ENCODE data around the gene MYL2. TPM values are rescaled to one million over a fixed set of nuclear protein-coding genes. Genes with fewer than 3 reads are reported as not detected.
"Not testable (repeated sequence)": the region's sequence is repeated elsewhere in the genome, so short reads cannot be mapped to it uniquely, and the experiment has no call there.

The MYL2 gene
- polyA plus RNA-seq, 2 of the 4 experiments (the other 2 are of a cell fraction), result 0.13 TPM; not detected in 1

GRCh38 chr12:110957159-110957558 is 36.8 kb upstream of the MYL2 start:
- Histone ChIP-seq H3K4me3 (no peak overlapping the region), H3K4me2 (no peak overlapping the region), H3K27ac (no peak overlapping the region), H3K9me3 (peaks cover 18% of the 10 kb centered on the region; the same call in 2 of the 3 replicates), H3K4me1 (no peaks in the 10 kb centered on the region)
- DNase-seq (ENCODE audit: low read depth in 1 of 2, low spot score in 1 of 2) (no peak), FAIRE-seq (no peak), ATAC-seq (no peak; a peak in 1 of 6 replicates)
- WGBS (ENCODE audit: missing lambda C conversion rate), result 63% methylated on average over 10 of the region's 10 CpGs
- ChIA-PET POLR2A (no interaction called here), CTCF (no interaction called here)
- no peak for TF ChIP-seq FOSL2 (IDR thresholded peaks at IDR 0.05)
- TF ChIP-seq FOSL2 (CRISPR knock-in tag; IDR thresholded peaks at IDR 0.05), result no peak
- peak; percentile 36; the same call in 1 of the 2 replicates for TF ChIP-seq ESRRA (IDR thresholded peaks at IDR 0.05; ENCODE audit: borderline replicate concordance, low read length)

GRCh38 chr12:110950867-110951266 is 30.5 kb upstream of the MYL2 start:
- H3K4me1 ChIP-seq; DNase-seq (ENCODE audit: low read depth in 1 of 2, low spot score in 1 of 2); H3K4me2 ChIP-seq; H3K4me3 ChIP-seq; H3K27ac ChIP-seq; POLR2A ChIA-PET; ATAC-seq; FAIRE-seq: not testable (repeated sequence)
- no CpG with 5 or more reads among the region's 31 CpGs for WGBS (ENCODE audit: missing lambda C conversion rate)
- H3K9me3 ChIP-seq, result peaks cover 26% of the 10 kb centered on the region
- CTCF ChIA-PET, result interaction anchor here (1.0 kb wide), 1 partner anchor 348 kb away, joined by 3 read pairs; no protein-coding TSS in a partner anchor

- POLR2A ChIA-PET; H3K4me3 ChIP-seq; H3K4me1 ChIP-seq; H3K4me2 ChIP-seq; FAIRE-seq; H3K27ac ChIP-seq; ATAC-seq; DNase-seq (ENCODE audit: low read depth in 1 of 2, low spot score in 1 of 2): not testable (repeated sequence)
- CTCF ChIA-PET, result interaction anchor here (1.0 kb wide), 1 partner anchor 348 kb away, joined by 3 read pairs; no protein-coding TSS in a partner anchor
- WGBS (ENCODE audit: missing lambda C conversion rate), result 14% methylated on average over 2 of the region's 31 CpGs
- H3K9me3 ChIP-seq, result peaks cover 30% of the 10 kb centered on the region
Measured at GRCh38 chr12:110950466-110950865, 30.1 kb upstream of the MYL2 start.

GRCh38 chr12:110948041-110948440 is 27.7 kb upstream of the MYL2 start:
- H3K4me2 ChIP-seq, result no peak overlapping the region
- ATAC-seq (no peak), DNase-seq (ENCODE audit: low read depth in 1 of 2, low spot score in 1 of 2) (no peak), FAIRE-seq (no peak)
- no peaks in the 10 kb centered on the region for H3K4me1 ChIP-seq
- no peak overlapping the region for H3K4me3 ChIP-seq
- H3K27ac ChIP-seq, result no peak overlapping the region
- H3K9me3 ChIP-seq, result peaks cover 28% of the 10 kb centered on the region; the same call in 2 of the 3 replicates
- WGBS (ENCODE audit: missing lambda C conversion rate), result 48% methylated on average over 2 of the region's 2 CpGs
- ChIA-PET POLR2A (no interaction called here), CTCF (interaction anchor here (1.4 to 4.4 kb wide), 2 partner anchors 11 to 54 kb away, joined by 5 to 26 read pairs; no protein-coding TSS in a partner anchor)
- no peak for TF ChIP-seq ZNF302 (CRISPR knock-in tag; IDR thresholded peaks at IDR 0.05)

- no peak; a peak in 1 of 6 replicates for ATAC-seq
- Histone ChIP-seq H3K4me2 (no peak overlapping the region), H3K4me3 (no peak overlapping the region), H3K27ac (no peak overlapping the region), H3K4me1 (no peaks in the 10 kb centered on the region), H3K9me3 (peaks cover 28% of the 10 kb centered on the region; the same call in 2 of the 3 replicates)
- ChIA-PET CTCF (interaction anchor here (1.0 to 1.3 kb wide), 4 partner anchors 12 to 81 kb away, joined by 3 to 6 read pairs (median 4); no protein-coding TSS in a partner anchor), POLR2A (no interaction called here)
- FAIRE-seq, result no peak
- DNase-seq (ENCODE audit: low read depth in 1 of 2, low spot score in 1 of 2), result no peak
- 12% methylated on average over 2 of the region's 2 CpGs for WGBS (ENCODE audit: missing lambda C conversion rate)
- TF ChIP-seq PHF8 (IDR thresholded peaks at IDR 0.05; ENCODE audit: borderline replicate concordance, low read depth), result no peak
- TF ChIP-seq RFX5 (IDR thresholded peaks at IDR 0.05), result no peak
- TF ChIP-seq HEYL (CRISPR knock-in tag; IDR thresholded peaks at IDR 0.05), result no peak
- TF ChIP-seq ZFP36 (IDR thresholded peaks at IDR 0.05; ENCODE audit: borderline replicate concordance, partially characterized antibody), result no peak
- TF ChIP-seq TFCP2L1 (CRISPR knock-in tag; IDR thresholded peaks at IDR 0.05), result no peak
- TF ChIP-seq KDM1A (IDR thresholded peaks at IDR 0.05; ENCODE audit: low read depth), result no peak
- TF ChIP-seq JUN (IDR thresholded peaks at IDR 0.05), result no peak
- no peak for TF ChIP-seq USF2 (IDR thresholded peaks at IDR 0.05)
- TF ChIP-seq SMC3 (IDR thresholded peaks at IDR 0.05), result no peak
Measured at GRCh38 chr12:110943373-110943772, 23.0 kb upstream of the MYL2 start.
